Measurements from ENCODE around the gene LCE3D. TPM values are rescaled to one million over a fixed set of nuclear protein-coding genes. Genes with fewer than 3 reads are reported as not detected.
"Not testable (repeated sequence)": the region's sequence is repeated elsewhere in the genome, so short reads cannot be mapped to it uniquely, and the experiment has no call there.

Gene LCE3D
- total and polyA plus RNA-seq, 4 experiments from 2014 or later = not detected

GRCh38 chr1:152565115-152565514 lies 15.2 kb downstream of the LCE3D start:
- intact Hi-C loops (cut with micrococcal nuclease) = no loop called here
- ChIA-PET CTCF (ENCODE audit: partially characterized antibody) (no interaction called here), POLR2A (ENCODE audit: partially characterized antibody) (no interaction called here)
- peaks cover 0 to 20% (median 14%) of the 10 kb centered on the region in 8 donors for H3K9me3 Mint-ChIP-seq
- no peaks in the 10 kb centered on the region for H3K36me3 Mint-ChIP-seq
- Histone ChIP-seq H3K9me3 (ENCODE audit: control insufficient read depth in 1 of 2, low read length in 2 of 2) (no peaks in the 10 kb centered on the region), H3K4me3 (ENCODE audit: low read length in 2 of 2) (no peak overlapping the region), H3K4me1 (ENCODE audit: insufficient read depth, low read length) (no peaks in the 10 kb centered on the region), H3K27me3 (ENCODE audit: insufficient read depth, low read length) (no peaks in the 10 kb centered on the region), H3K36me3 (ENCODE audit: insufficient read depth, low read length) (no peaks in the 10 kb centered on the region), H3K27ac (ENCODE audit: low read depth, low read length) (no peak overlapping the region)
- H3K4me1 Mint-ChIP-seq = no peaks in the 10 kb centered on the region
- no peak overlapping the region for H3K4me3 Mint-ChIP-seq
- H3K27me3 Mint-ChIP-seq = peaks cover 0 to 4% of the 10 kb centered on the region in 2 donors
- no peak for DNase-seq
- H3K27ac Mint-ChIP-seq = no peak overlapping the region

GRCh38 chr1:152548358-152548757 lies 32.0 kb downstream of the LCE3D start:
- H3K27me3 Mint-ChIP-seq; DNase-seq; CTCF ChIA-PET (ENCODE audit: partially characterized antibody); POLR2A ChIA-PET (ENCODE audit: partially characterized antibody); H3K27ac ChIP-seq (ENCODE audit: low read depth, low read length); H3K4me3 ChIP-seq (ENCODE audit: low read length in 2 of 2); H3K4me3 Mint-ChIP-seq; H3K36me3 Mint-ChIP-seq; H3K36me3 ChIP-seq (ENCODE audit: insufficient read depth, low read length); H3K27ac Mint-ChIP-seq; H3K9me3 Mint-ChIP-seq; H3K9me3 ChIP-seq (ENCODE audit: control insufficient read depth in 1 of 2, low read length in 2 of 2); H3K4me1 ChIP-seq (ENCODE audit: insufficient read depth, low read length); H3K27me3 ChIP-seq (ENCODE audit: insufficient read depth, low read length); intact Hi-C loops (cut with micrococcal nuclease); H3K4me1 Mint-ChIP-seq: not testable (repeated sequence)

- Histone ChIP-seq H3K27ac (ENCODE audit: low read depth, low read length) (no peak overlapping the region), H3K36me3 (ENCODE audit: insufficient read depth, low read length) (no peaks in the 10 kb centered on the region), H3K4me3 (ENCODE audit: low read length in 2 of 2) (no peak overlapping the region), H3K27me3 (ENCODE audit: insufficient read depth, low read length) (no peaks in the 10 kb centered on the region), H3K9me3 (ENCODE audit: control insufficient read depth in 1 of 2, low read length in 2 of 2) (no peaks in the 10 kb centered on the region), H3K4me1 (ENCODE audit: insufficient read depth, low read length) (no peaks in the 10 kb centered on the region)
- DNase-seq = no peak
- H3K36me3 Mint-ChIP-seq = no peaks in the 10 kb centered on the region
- no peaks in the 10 kb centered on the region for H3K4me1 Mint-ChIP-seq
- POLR2A ChIA-PET (ENCODE audit: partially characterized antibody) = no interaction called here
- intact Hi-C loops (cut with micrococcal nuclease) = no loop called here
- peaks cover 7 to 14% of the 10 kb centered on the region in 2 donors for H3K27me3 Mint-ChIP-seq
- no peak overlapping the region for H3K27ac Mint-ChIP-seq
- peaks cover 0 to 7% (median 1%) of the 10 kb centered on the region in 8 donors for H3K9me3 Mint-ChIP-seq
- CTCF ChIA-PET (ENCODE audit: partially characterized antibody) = no interaction called here
- H3K4me3 Mint-ChIP-seq = no peak overlapping the region
These were observed 33.6 kb downstream of the LCE3D start for GRCh38 chr1:152546704-152547103.

- peaks cover 14 to 24% of the 10 kb centered on the region in 2 donors for H3K27me3 Mint-ChIP-seq
- intact Hi-C loops (cut with micrococcal nuclease) = no loop called here
- POLR2A ChIA-PET (ENCODE audit: partially characterized antibody) = no interaction called here
These were observed 36.5 kb downstream of the LCE3D start for GRCh38 chr1:152543820-152544219.

GRCh38 chr1:152539901-152540300 lies 40.4 kb downstream of the LCE3D start:
- Histone ChIP-seq H3K4me1 (ENCODE audit: insufficient read depth, low read length) (no peaks in the 10 kb centered on the region), H3K9me3 (ENCODE audit: control insufficient read depth in 1 of 2, low read length in 2 of 2) (no peaks in the 10 kb centered on the region), H3K27me3 (ENCODE audit: insufficient read depth, low read length) (no peaks in the 10 kb centered on the region), H3K4me3 (ENCODE audit: low read length in 2 of 2) (no peak overlapping the region), H3K36me3 (ENCODE audit: insufficient read depth, low read length) (no peaks in the 10 kb centered on the region), H3K27ac (ENCODE audit: low read depth, low read length) (no peak overlapping the region)
- Mint-ChIP-seq H3K27me3 (peaks cover 21 to 33% of the 10 kb centered on the region in 2 donors), H3K9me3 (no peaks in the 10 kb centered on the region), H3K27ac (no peak overlapping the region), H3K36me3 (no peaks in the 10 kb centered on the region), H3K4me3 (no peak overlapping the region), H3K4me1 (no peaks in the 10 kb centered on the region)
- ChIA-PET POLR2A (ENCODE audit: partially characterized antibody) (no interaction called here), CTCF (ENCODE audit: partially characterized antibody) (no interaction called here)
- intact Hi-C loops (cut with micrococcal nuclease) = no loop called here
- DNase-seq = no peak

More at GRCh38 chr1:152543820-152544219, 36.5 kb downstream of the LCE3D start:
- no peaks in the 10 kb centered on the region for H3K27me3 ChIP-seq (ENCODE audit: insufficient read depth, low read length)
- no peaks in the 10 kb centered on the region for H3K36me3 ChIP-seq (ENCODE audit: insufficient read depth, low read length)
- CTCF ChIA-PET (ENCODE audit: partially characterized antibody) = no interaction called here
- DNase-seq = no peak
- H3K9me3 ChIP-seq (ENCODE audit: control insufficient read depth in 1 of 2, low read length in 2 of 2) = no peaks in the 10 kb centered on the region
- H3K27ac ChIP-seq (ENCODE audit: low read depth, low read length) = no peak overlapping the region
- H3K4me1 ChIP-seq (ENCODE audit: insufficient read depth, low read length) = no peaks in the 10 kb centered on the region
- Mint-ChIP-seq H3K27ac (no peak overlapping the region), H3K4me1 (no peaks in the 10 kb centered on the region), H3K4me3 (no peak overlapping the region), H3K9me3 (peaks cover 0 to 6% (median 0%) of the 10 kb centered on the region in 8 donors), H3K36me3 (no peaks in the 10 kb centered on the region)
- H3K4me3 ChIP-seq (ENCODE audit: low read length in 2 of 2) = no peak overlapping the region

GRCh38 chr1:152537496-152537895 lies 42.8 kb downstream of the LCE3D start:
- intact Hi-C loops (cut with micrococcal nuclease) = no loop called here
- peaks cover 25 to 33% of the 10 kb centered on the region in 2 donors for H3K27me3 Mint-ChIP-seq
- no peaks in the 10 kb centered on the region for H3K9me3 Mint-ChIP-seq

GRCh38 chr1:152535774-152536173 lies 44.5 kb downstream of the LCE3D start:
- Histone ChIP-seq H3K4me1 (ENCODE audit: insufficient read depth, low read length) (no peaks in the 10 kb centered on the region), H3K9me3 (ENCODE audit: control insufficient read depth in 1 of 2, low read length in 2 of 2) (no peaks in the 10 kb centered on the region), H3K27ac (ENCODE audit: low read depth, low read length) (no peak overlapping the region), H3K36me3 (ENCODE audit: insufficient read depth, low read length) (no peaks in the 10 kb centered on the region), H3K27me3 (ENCODE audit: insufficient read depth, low read length) (no peaks in the 10 kb centered on the region), H3K4me3 (ENCODE audit: low read length in 2 of 2) (no peak overlapping the region)
- no peak for DNase-seq
- H3K9me3 Mint-ChIP-seq = peaks cover 0 to 4% (median 0%) of the 10 kb centered on the region in 8 donors
- CTCF ChIA-PET (ENCODE audit: partially characterized antibody) = no interaction called here
- POLR2A ChIA-PET (ENCODE audit: partially characterized antibody) = no interaction called here
- no peak overlapping the region for H3K27ac Mint-ChIP-seq
- H3K4me1 Mint-ChIP-seq = no peaks in the 10 kb centered on the region
- peaks cover 28% of the 10 kb centered on the region in 2 donors for H3K27me3 Mint-ChIP-seq
- intact Hi-C loops (cut with micrococcal nuclease) = no loop called here
- no peak overlapping the region for H3K4me3 Mint-ChIP-seq
- H3K36me3 Mint-ChIP-seq = no peaks in the 10 kb centered on the region

More at GRCh38 chr1:152537496-152537895, 42.8 kb downstream of the LCE3D start:
- Mint-ChIP-seq H3K4me3 (no peak overlapping the region), H3K36me3 (no peaks in the 10 kb centered on the region), H3K4me1 (no peaks in the 10 kb centered on the region), H3K27ac (no peak overlapping the region)
- Histone ChIP-seq H3K4me3 (ENCODE audit: low read length in 2 of 2) (no peak overlapping the region), H3K4me1 (ENCODE audit: insufficient read depth, low read length) (no peaks in the 10 kb centered on the region), H3K36me3 (ENCODE audit: insufficient read depth, low read length) (no peaks in the 10 kb centered on the region), H3K27me3 (ENCODE audit: insufficient read depth, low read length) (no peaks in the 10 kb centered on the region), H3K27ac (ENCODE audit: low read depth, low read length) (no peak overlapping the region), H3K9me3 (ENCODE audit: control insufficient read depth in 1 of 2, low read length in 2 of 2) (no peaks in the 10 kb centered on the region)
- DNase-seq = no peak
- ChIA-PET POLR2A (ENCODE audit: partially characterized antibody) (no interaction called here), CTCF (ENCODE audit: partially characterized antibody) (no interaction called here)

GRCh38 chr1:152533327-152533938 lies 46.9 kb downstream of the LCE3D start:
- H3K9me3 Mint-ChIP-seq = peaks cover 0 to 7% (median 2%) of the 10 kb centered on the region in 8 donors
- no peak overlapping the region for H3K4me3 ChIP-seq (ENCODE audit: low read length in 2 of 2)
- ChIA-PET POLR2A (ENCODE audit: partially characterized antibody) (no interaction called here), CTCF (ENCODE audit: partially characterized antibody) (no interaction called here)
- no peaks in the 10 kb centered on the region for H3K4me1 Mint-ChIP-seq
- H3K27me3 Mint-ChIP-seq = peaks cover 29 to 36% of the 10 kb centered on the region in 2 donors
- H3K4me1 ChIP-seq (ENCODE audit: insufficient read depth, low read length) = no peaks in the 10 kb centered on the region
- H3K27me3 ChIP-seq (ENCODE audit: insufficient read depth, low read length) = no peaks in the 10 kb centered on the region
- no peaks in the 10 kb centered on the region for H3K36me3 ChIP-seq (ENCODE audit: insufficient read depth, low read length)
- no peaks in the 10 kb centered on the region for H3K9me3 ChIP-seq (ENCODE audit: control insufficient read depth in 1 of 2, low read length in 2 of 2)
- DNase-seq = peak in 1 of 5 donors; percentile 1
- H3K4me3 Mint-ChIP-seq = no peak overlapping the region
- H3K27ac ChIP-seq (ENCODE audit: low read depth, low read length) = no peak overlapping the region
- no peaks in the 10 kb centered on the region for H3K36me3 Mint-ChIP-seq
- no peak overlapping the region for H3K27ac Mint-ChIP-seq
- intact Hi-C loops (cut with micrococcal nuclease) = no loop called here
